ENCODE measurements around the gene SPINDOC. TPM values are rescaled to one million over a fixed set of nuclear protein-coding genes. Genes with fewer than 3 reads are reported as not detected.

SPINDOC gene
- total RNA-seq, 1 experiment from 2014 or later = 26.2 TPM

Other genes with a start within 250 kb of the SPINDOC start
- 13.6 and 28.8 TPM in 2 replicates for gene PLAAT3, start 199.0 kb upstream of the SPINDOC start, total RNA-seq (2014; rRNA removed; shearing (Covaris generic); ENCODE audit: low replicate concordance)
- gene ATL3, start 142.1 kb upstream of the SPINDOC start, total RNA-seq (2014; rRNA removed; shearing (Covaris generic); ENCODE audit: low replicate concordance) = 92.4 and 93.6 TPM in 2 replicates
- 107 and 112 TPM in 2 replicates for gene RTN3, start 132.0 kb upstream of the SPINDOC start, total RNA-seq (2014; rRNA removed; shearing (Covaris generic); ENCODE audit: low replicate concordance)
- gene ZFTA, start 44.7 kb upstream of the SPINDOC start, total RNA-seq (2014; rRNA removed; shearing (Covaris generic); ENCODE audit: low replicate concordance) = 5.1 and 8.6 TPM in 2 replicates
- 10.1 and 17.4 TPM in 2 replicates for gene MARK2, start 25.7 kb downstream of the SPINDOC start, total RNA-seq (2014; rRNA removed; shearing (Covaris generic); ENCODE audit: low replicate concordance)
- 0.03 TPM in 1 of 2 replicates, not detected in the other for gene RCOR2, start 103.7 kb downstream of the SPINDOC start, total RNA-seq (2014; rRNA removed; shearing (Covaris generic); ENCODE audit: low replicate concordance)
- gene NAA40, start 125.5 kb downstream of the SPINDOC start, total RNA-seq (2014; rRNA removed; shearing (Covaris generic); ENCODE audit: low replicate concordance) = 13.2 and 29.6 TPM in 2 replicates
- 297 and 593 TPM in 2 replicates for gene COX8A, start 161.2 kb downstream of the SPINDOC start, total RNA-seq (2014; rRNA removed; shearing (Covaris generic); ENCODE audit: low replicate concordance)
- 56.9 and 98.7 TPM in 2 replicates for gene OTUB1, start 173.0 kb downstream of the SPINDOC start, total RNA-seq (2014; rRNA removed; shearing (Covaris generic); ENCODE audit: low replicate concordance)
- 0.25 TPM in 1 of 2 replicates, not detected in the other for gene FLRT1, start 222.5 kb downstream of the SPINDOC start, total RNA-seq (2014; rRNA removed; shearing (Covaris generic); ENCODE audit: low replicate concordance)